Ammon's horn (tissue), 1 donor: ENCODE results near the gene SNRPD3.
"Not testable (repeated sequence)": the region's sequence is repeated elsewhere in the genome, so short reads cannot be mapped to it uniquely, and the experiment has no call there.

Experiments
- DNase-seq: peaks from one replicate; pipeline ENCODE4 v3.0.0-alpha.2; 2016; ENCODE audit warnings: low spot score

SNRPD3 gene

GRCh38 chr22:24532075-24532474, 23.7 kb upstream of the SNRPD3 start:
- DNase-seq, result no peak

DNA sequence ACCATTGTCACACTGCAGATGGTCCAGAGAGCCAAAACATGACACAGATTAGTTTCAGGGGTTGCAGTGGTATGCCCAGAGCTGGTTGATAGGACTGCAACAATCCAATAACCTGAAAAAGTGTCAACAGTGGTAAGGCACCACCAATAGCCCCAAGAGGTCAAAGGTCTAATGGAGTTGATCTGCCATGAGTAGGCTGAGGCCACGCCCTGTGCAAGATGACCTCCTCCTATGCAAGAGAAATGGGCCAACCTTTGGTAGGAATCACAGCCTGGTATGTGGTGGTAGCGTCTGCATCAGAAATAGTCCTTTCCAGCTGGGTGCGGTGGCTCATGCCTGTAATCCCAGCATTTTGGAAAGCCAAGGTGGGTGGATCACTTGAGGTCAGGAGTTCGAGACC, 20.5 kb upstream of the SNRPD3 start:
- no peak for DNase-seq

- no peak for DNase-seq
Observed at GRCh38 chr22:24536089-24536488, 19.7 kb upstream of the SNRPD3 start.

DNA sequence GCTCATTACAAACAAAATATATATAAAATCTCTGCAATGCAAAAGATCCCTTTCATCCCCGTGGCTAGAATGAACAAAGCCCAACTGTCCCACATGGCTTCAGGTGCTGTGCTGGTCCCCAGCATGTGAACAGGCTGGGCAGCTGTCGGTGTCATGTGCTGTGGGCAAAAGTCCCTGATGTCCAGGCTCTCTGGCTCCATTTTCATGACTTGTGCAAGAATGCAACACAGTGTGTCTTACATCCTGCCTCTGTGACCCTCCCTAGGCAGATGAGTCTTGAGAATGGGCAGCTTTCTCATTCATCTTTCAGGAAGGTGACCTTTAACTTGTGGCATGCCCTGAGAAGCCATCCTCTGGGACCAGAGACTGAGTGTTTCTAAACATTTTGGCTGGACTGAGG, 15.3 kb upstream of the SNRPD3 start:
- DNase-seq, result no peak

GRCh38 chr22:24541681-24542515, 13.9 kb upstream of the SNRPD3 start:
- DNase-seq, result no peak

- DNase-seq, result peak; percentile 37
Observed at GRCh38 chr22:24542641-24543040, 13.2 kb upstream of the SNRPD3 start.

- no peak for DNase-seq
Observed at GRCh38 chr22:24543185-24543601, 12.6 kb upstream of the SNRPD3 start.

DNA sequence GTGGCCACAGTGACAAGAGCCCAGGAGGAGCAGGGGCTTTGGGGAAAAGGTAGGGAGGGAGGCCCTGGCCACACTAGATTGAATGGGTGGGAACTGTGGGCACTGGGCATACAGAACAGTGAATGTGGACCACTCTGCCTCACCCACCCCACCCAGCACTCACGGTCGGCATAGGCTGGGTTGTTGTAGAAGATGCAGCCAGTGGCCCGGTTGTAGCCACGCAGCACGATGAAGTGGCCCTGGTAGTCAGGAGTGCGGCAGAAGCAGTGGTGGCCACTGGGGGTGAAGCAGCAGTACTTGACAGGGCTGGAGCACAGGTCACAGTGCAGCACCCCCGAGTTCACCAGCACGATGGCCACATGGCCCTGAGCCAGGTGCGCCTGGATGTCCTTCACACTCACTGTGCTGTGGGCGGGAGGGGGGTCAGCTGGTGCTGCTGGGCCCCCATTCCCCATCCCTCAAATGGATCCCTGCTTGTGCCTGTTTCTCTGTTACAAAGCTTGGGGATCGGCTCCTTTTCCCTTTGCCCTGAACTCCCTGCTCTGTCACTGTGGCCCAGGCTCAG, 12.0 kb upstream of the SNRPD3 start:
- no peak for DNase-seq

DNA sequence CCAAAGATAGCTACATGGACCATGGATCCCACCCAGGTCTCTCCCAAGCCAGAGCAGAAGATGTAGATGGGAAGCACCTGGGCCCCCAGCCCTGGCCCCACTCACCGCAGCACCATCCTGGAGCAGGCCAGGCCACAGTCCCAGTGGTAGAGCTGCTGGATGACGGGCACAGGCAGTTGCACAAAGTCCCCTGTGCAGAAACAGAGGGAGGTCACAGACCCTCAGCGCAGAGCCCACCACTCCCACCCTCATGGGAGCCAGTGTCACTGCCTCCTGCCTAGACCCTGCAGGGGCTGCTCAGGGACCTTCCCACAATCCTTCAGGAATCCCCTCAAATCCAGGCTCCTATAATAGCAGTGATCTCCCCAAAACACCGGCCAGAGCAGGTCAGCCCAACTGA, 7.0 kb upstream of the SNRPD3 start:
- no peak for DNase-seq

GRCh38 chr22:24550028-24550901, 5.5 kb upstream of the SNRPD3 start:
- no peak for DNase-seq

DNA sequence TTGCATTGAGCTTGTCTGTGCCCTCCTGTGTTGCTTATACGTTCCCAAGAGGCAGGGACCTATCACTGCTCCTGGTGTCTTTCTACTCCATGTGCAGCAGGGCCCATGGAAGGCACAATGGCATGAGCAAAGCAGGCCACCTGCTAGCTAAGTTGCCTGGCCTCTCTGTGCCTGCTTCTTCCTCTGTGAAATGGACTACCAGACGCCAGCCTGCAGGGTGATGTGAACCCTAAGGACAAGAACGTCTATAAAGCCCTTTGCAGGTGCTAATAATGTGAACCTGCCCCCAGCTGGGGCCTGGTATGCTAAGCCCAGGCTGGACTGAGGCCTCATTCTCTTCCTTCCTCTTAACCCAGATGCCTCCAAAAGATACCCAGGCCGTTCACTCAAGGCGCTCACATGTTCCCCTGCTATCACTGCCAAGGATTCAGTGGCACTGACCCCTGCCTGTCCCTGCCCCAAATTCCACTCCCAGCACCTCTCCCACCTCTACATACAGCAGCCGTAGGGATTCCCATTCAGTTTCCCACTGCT, 4.8 kb upstream of the SNRPD3 start:
- DNase-seq, result no peak

GRCh38 chr22:24552503-24553286, 3.1 kb upstream of the SNRPD3 start:
- DNase-seq, result not testable (repeated sequence)

GRCh38 chr22:24553597-24554312, 2.0 kb upstream of the SNRPD3 start:
- no peak for DNase-seq

DNA sequence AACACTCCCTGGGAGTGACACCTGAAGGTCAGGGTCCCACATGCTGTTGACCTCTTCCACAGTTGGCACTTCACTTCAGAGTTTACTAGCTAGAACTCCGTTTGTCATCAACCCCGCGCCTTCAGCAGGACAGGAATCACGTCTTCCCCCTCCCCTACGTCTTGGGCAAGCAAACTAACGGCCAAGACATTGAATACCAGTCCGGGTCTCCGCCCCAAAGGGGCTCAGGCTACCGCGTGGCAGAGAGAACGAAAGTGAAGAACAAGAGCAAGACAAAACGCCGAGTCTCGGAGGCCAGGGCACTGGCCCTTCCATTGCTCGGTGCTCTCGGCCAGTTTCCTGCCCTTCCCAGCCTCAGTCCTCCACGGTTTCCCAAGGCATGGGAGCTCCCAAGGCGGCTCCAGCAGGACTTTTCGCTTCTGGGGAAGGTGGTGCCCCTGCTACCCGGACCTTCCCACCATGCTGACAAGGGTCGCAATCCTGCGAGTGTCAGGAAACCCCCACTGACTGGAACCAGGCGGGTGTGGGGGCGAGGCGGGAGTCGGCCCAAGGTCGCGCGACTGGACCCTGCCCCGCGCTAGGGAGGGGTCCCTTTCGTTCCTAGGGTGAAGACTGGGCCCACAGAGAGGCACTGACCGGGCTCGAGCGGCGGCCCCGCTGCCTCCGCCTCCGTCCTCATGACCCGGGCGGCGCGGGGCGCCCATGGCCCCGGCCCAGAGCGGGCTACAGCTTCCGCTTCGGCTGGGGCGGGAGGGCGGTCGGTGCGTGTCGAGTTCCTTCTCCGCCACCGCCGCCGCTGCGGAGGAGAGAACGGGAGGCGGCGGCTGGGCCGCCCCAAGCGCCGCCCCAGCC, 1.3 kb upstream of the SNRPD3 start, which contains the start of gene GUCD1:
TSS of gene GUCD1 (minus strand) at position 826 of the 852 bp plus-strand sequence. CDS start at position 679, 147 bp downstream.
- peak; percentile 16 for DNase-seq

DNA sequence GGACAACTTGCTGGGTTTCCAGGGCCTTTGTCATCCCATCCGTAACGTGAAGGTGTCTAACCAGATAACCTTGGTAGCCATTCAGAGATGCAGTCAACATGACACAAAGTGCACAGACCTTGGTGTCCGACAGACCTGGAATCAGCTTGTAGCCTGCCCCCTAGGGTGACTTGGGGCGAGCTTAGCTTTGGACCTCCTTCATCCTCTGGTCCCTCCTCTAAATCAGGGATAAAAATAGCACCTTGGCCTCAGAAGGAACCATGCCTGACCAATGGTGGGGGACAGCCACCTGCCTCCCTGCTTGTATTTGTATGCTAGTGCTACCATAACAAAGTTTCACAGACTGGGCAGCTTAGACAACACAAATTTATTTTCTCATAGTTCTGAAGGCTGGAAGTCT, 3.7 kb downstream of the SNRPD3 start:
- DNase-seq, result no peak

- no peak for DNase-seq
Observed at GRCh38 chr22:24563246-24563645, 7.4 kb downstream of the SNRPD3 start.

DNA sequence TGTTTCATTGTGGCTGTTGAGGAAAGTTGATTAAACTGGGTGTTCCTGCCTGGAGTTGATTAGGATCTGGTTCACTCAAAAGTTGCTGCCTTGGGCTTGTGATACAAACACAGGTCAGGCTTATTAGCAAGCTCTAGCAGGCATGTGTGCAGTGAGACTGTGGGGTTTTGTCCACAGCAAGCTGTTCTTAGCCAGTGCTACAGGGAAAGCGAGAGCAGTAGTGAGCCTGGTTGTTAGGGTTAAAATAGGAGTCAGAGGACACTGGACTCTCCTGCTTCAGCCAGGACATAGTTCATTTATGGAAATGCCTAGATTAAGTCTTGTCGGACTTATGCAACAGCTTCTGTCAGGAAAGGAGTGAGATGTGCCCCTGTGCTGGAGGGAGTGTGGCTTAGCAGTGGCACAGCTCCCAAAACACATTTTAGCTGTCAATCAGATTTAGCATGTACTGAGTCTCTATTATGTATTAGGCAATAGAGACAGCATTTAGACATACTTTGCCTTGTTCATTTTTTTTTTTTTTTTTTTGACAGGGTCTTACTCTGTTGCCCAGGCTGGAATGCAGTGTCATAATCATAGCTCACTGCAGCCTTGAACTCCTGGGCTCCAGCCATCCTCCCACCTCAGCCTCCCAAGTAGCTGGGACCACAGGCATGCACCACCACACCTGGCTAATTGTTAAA, 8.7 kb downstream of the SNRPD3 start:
- DNase-seq, result no peak

DNA sequence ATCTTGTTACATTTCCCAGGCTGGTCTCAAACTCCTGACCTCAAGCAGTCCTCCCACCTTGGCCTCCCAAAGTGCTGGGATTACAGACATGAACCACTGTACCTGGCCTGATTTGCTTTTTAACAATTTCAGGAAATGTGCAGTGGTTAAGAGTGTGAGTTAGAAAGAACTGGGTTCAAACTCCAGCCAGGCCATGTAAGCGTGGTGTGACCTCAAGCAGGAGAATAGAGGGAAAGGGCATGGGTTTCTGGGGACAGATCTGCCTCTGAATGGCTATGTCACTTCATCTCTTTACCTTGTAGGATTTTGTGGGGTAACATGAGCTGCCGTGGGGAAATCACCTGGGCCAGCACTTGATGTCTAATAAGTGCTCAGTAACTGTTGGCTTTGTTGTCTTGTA, 9.3 kb downstream of the SNRPD3 start:
- no peak for DNase-seq

DNA sequence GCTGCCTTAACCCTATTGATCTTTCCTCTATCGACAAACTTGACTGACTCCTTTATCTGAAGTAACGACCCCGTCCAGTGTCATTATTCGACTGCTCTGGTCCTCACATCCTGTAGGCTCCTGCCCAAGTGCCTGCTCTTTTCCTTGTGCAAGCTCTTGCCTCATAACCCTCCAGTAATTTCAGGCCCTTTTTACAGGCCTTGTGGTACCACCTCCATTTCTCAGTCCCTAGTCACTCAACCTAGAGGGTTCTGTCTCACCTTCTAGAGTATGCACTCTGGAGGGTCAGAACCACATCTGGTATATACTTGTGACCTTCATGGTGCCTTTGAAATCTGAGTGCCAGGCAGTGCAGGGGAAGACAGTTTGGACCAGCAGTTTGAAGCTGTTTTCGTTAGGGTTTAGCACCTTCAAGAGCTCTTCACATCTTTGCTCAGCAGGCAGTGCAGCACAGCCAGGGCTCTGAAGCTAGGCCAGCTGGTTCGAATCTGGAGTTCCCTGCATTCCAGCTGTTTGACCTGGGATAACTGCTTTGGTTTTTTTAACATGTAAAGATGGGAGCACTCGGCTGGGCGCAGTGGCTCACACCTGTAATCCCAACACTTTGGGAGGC, 11.2 kb downstream of the SNRPD3 start:
- DNase-seq, result no peak
